SK-N-SH (cell line): ENCODE data around the gene KCNE5. TPM values are rescaled to one million over a fixed set of nuclear protein-coding genes. Genes with fewer than 3 reads are reported as not detected.
"Not testable (repeated sequence)": the region's sequence is repeated elsewhere in the genome, so short reads cannot be mapped to it uniquely, and the experiment has no call there.

Source experiments
- CTCF ChIA-PET: fragments of 300-600, 350-600 bp; formaldehyde crosslinking; extraction: SDS; loops from one replicate; lab custom pipeline; 2021; lab: Yijun Ruan, JAX
- POLR2A ChIA-PET: fragments of 350-600 bp; sonication (Branson Sonifier 250); formaldehyde crosslinking; extraction: SDS; loops from one replicate; lab custom pipeline; 2020; ENCODE audit warnings: antibody characterized with exemption, inconsistent platforms; lab: Yijun Ruan, JAX
- DNase-seq: peaks from one replicate; pipeline ENCODE4 v3.0.0; 2012
- H2AFZ ChIP-seq: fragments of 200-600 bp; sonication (generic); 2 replicates; pipeline ENCODE4 v1.8.1; 2016; ENCODE audit warnings: antibody characterized with exemption, mild to moderate bottlenecking, low read depth
- H3F3A ChIP-seq: fragments of 200-600 bp; sonication (generic); replicated peaks from 2 replicates; pipeline ENCODE3; 2016; ENCODE audit warnings: antibody characterized with exemption, mild to moderate bottlenecking; ENCODE audit not compliant: insufficient read depth
- H3K27ac ChIP-seq, 2 experiments: fragments of 200-500 bp in 1 of 2; fragments of 200-600 bp in 1 of 2; sonication (Bioruptor generic) in 1 of 2; sonication (generic), shearing (Covaris generic) in 1 of 2; 2 replicates each; pipeline versions ENCODE4 v1.5.1 to v1.6.1; 2014 to 2016; ENCODE audit warnings: low read depth in 2 of 2, inconsistent platforms in 1 of 2, low read length in 1 of 2, mild to moderate bottlenecking in 1 of 2, mixed read lengths in 1 of 2
- H3K27me3 ChIP-seq: fragments of 200-600 bp; sonication (generic), shearing (Covaris generic); 2 replicates; pipeline ENCODE4 v1.6.1; 2016; ENCODE audit warnings: mixed run types; ENCODE audit not compliant: insufficient read depth
- H3K36me3 ChIP-seq, 2 experiments: fragments of 200-500 bp in 1 of 2; fragments of 200-600 bp in 1 of 2; sonication (Bioruptor generic) in 1 of 2; sonication (generic) in 1 of 2; replicated peaks in 1 of 2; 2 replicates each; pipeline versions ENCODE3 to v1.5.1; 2014 to 2016; ENCODE audit warnings: low read length in 1 of 2, mild to moderate bottlenecking in 1 of 2; ENCODE audit not compliant: insufficient read depth in 2 of 2, control insufficient read depth in 1 of 2
- H3K4me1 ChIP-seq, 2 experiments: fragments of 200-500 bp in 1 of 2; fragments of 200-600 bp in 1 of 2; sonication (Bioruptor generic) in 1 of 2; sonication (generic), shearing (Covaris generic) in 1 of 2; 2 replicates each; pipeline versions ENCODE4 v1.5.1 to v1.6.1; 2014 to 2016; ENCODE audit warnings: low read depth in 1 of 2, low read length in 1 of 2, mixed run types in 1 of 2; ENCODE audit not compliant: insufficient read depth in 2 of 2, control insufficient read depth in 1 of 2
- H3K4me2 ChIP-seq: fragments of 200-600 bp; sonication (generic), shearing (Covaris generic); 2 replicates; pipeline ENCODE4 v1.6.1; 2017; ENCODE audit warnings: mixed run types
- H3K4me3 ChIP-seq, 2 experiments: fragments of 200-500 bp in 1 of 2; fragments of 200-600 bp in 1 of 2; sonication (Bioruptor generic) in 1 of 2; sonication (generic), shearing (Covaris generic) in 1 of 2; 2 replicates each; pipeline versions ENCODE4 v1.5.1 to v1.8.1; 2014 to 2016; ENCODE audit warnings: low read depth in 2 of 2, inconsistent platforms in 1 of 2, low read length in 1 of 2, mild to moderate bottlenecking in 1 of 2, mixed read lengths in 1 of 2, moderate library complexity in 1 of 2
- H3K79me2 ChIP-seq: fragments of 200-600 bp; sonication (generic); 2 replicates; pipeline ENCODE4 v1.8.1; 2017; ENCODE audit warnings: mild to moderate bottlenecking; ENCODE audit not compliant: insufficient read depth
- H3K9ac ChIP-seq: fragments of 200-600 bp; sonication (generic); 2 replicates; pipeline ENCODE4 v1.6.1; 2017; ENCODE audit warnings: mixed run types
- H3K9me2 ChIP-seq: fragments of 200-600 bp; sonication (generic); 2 replicates; pipeline ENCODE4 v1.6.1; 2017; ENCODE audit warnings: mixed run types
- H3K9me3 ChIP-seq: fragments of 200-600 bp; sonication (generic); 2 replicates; pipeline ENCODE4 v1.6.1; 2017; ENCODE audit warnings: mixed run types, mild to moderate bottlenecking, moderate library complexity
- H4K20me1 ChIP-seq: fragments of 200-600 bp; sonication (generic); 2 replicates; pipeline ENCODE4 v1.6.1; 2017; ENCODE audit warnings: mild to moderate bottlenecking, mixed run types; ENCODE audit not compliant: insufficient read depth
- CHD2 ChIP-seq: fragments of 150-350 bp; IDR thresholded peaks from 2 replicates; pipeline ENCODE4 v1.6.1; 2018; ENCODE audit warnings: low read length; ENCODE audit not compliant: partially characterized antibody
- FOXJ3 ChIP-seq: sonication (generic); formaldehyde crosslinking; IDR thresholded peaks from 2 replicates; pipeline ENCODE4 v1.5.1; 2020; ENCODE audit warnings: mild to moderate bottlenecking, missing genetic modification reagents
- GABPA ChIP-seq: IDR thresholded peaks from 2 replicates; pipeline ENCODE4 v1.4.0; 2012; ENCODE audit warnings: low read depth, mild to moderate bottlenecking
- JUND ChIP-seq: IDR thresholded peaks from 2 replicates; pipeline ENCODE4 v1.4.0; 2012
- MEF2A ChIP-seq: IDR thresholded peaks from 2 replicates; pipeline ENCODE4 v1.4.0; 2012; ENCODE audit warnings: low read depth, borderline replicate concordance
- NFIC ChIP-seq: IDR thresholded peaks from 2 replicates; pipeline ENCODE4 v1.4.0; 2012; ENCODE audit warnings: borderline replicate concordance
- RAD21 ChIP-seq: IDR thresholded peaks from 2 replicates; pipeline ENCODE4 v1.6.1; 2012; ENCODE audit warnings: mild to moderate bottlenecking, low read length
- RCOR1 ChIP-seq: fragments of 150-350 bp; IDR thresholded peaks from 2 replicates; pipeline ENCODE4 v1.6.1; 2017; ENCODE audit warnings: antibody characterized with exemption, low read length
- RFX5 ChIP-seq: IDR thresholded peaks from 2 replicates; pipeline ENCODE4 v1.6.1; 2012; ENCODE audit warnings: mild to moderate bottlenecking, improper control_type of control experiment, low read length
- RXRA ChIP-seq: IDR thresholded peaks from 2 replicates; pipeline ENCODE4 v1.4.0; 2012; ENCODE audit warnings: low read depth, mild to moderate bottlenecking, borderline replicate concordance
- SMC3 ChIP-seq: IDR thresholded peaks from 2 replicates; pipeline ENCODE4 v1.6.1; 2012; ENCODE audit warnings: low read depth, low read length, improper control_type of control experiment
- TAF1 ChIP-seq: IDR thresholded peaks from 2 replicates; pipeline ENCODE4 v1.6.1; 2012; ENCODE audit warnings: low read depth, mild to moderate bottlenecking, low read length, moderate library complexity, borderline replicate concordance
- TCF12 ChIP-seq: IDR thresholded peaks from 2 replicates; pipeline ENCODE4 v1.4.0; 2012
- TEAD4 ChIP-seq: IDR thresholded peaks from 2 replicates; pipeline ENCODE4 v1.4.0; 2012; ENCODE audit warnings: mild to moderate bottlenecking, borderline replicate concordance; ENCODE audit not compliant: insufficient read depth
- WGBS: methylation state at CpG from one replicate; pipeline ENCODE4 v1.1.6; 2017; ENCODE audit warnings: low lambda C conversion rate; 5-methylcytosine and 5-hydroxymethylcytosine counted together
- polyA plus RNA-seq, 3 experiments: library from polyadenylated mRNA; depleted of rRNA; stranded (reverse); fragments of >200 nt; gene quantifications; 2 replicates each; pipeline ENCODE4 v1.2.3, GENCODE V29; 2012
- TF ChIP-seq, protein P1 (sequence below): IDR thresholded peaks from 2 replicates; pipeline ENCODE4 v1.4.0; 2012; ENCODE audit warnings: low read depth, borderline replicate concordance
- TF ChIP-seq, protein P2 (sequence below): fragments of 200-600 bp; sonication (generic); IDR thresholded peaks from 2 replicates; pipeline ENCODE4 v1.6.1; 2017; ENCODE audit warnings: antibody characterized with exemption, mild to moderate bottlenecking, moderate library complexity
- TF ChIP-seq, protein P3 (sequence below): IDR thresholded peaks from 2 replicates; pipeline ENCODE4 v1.4.0; 2012; ENCODE audit warnings: low read depth
- TF ChIP-seq, protein P4 (sequence below): IDR thresholded peaks from 2 replicates; pipeline ENCODE4; 2012
- TF ChIP-seq, protein P5 (sequence below): IDR thresholded peaks from 2 replicates; pipeline ENCODE4 v1.6.1; 2012; ENCODE audit warnings: mild to moderate bottlenecking, low read depth, low read length, moderate library complexity

Gene KCNE5
- polyA plus RNA-seq, 1 of the 3 experiments (the other 2 are of a cell fraction) = 0.21 TPM

DNA sequence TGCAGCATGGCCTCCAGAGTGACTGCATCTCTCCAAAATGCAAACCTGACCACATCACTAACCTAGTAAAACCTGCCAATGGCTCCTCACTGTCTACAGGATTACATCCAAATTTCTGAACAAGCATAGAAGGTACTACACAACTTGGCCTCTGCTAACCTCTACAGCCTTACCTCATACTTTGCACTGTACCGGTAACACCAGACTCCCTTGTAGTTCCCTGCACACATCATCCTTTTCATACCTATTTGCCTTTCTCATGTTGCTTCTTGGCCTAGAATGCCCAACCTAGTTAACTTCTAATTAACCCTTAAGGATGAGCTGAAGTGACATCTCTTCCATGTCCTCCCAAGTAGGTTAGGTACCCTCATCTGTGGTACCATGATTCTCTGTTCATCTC, 33.4 kb upstream of the KCNE5 start:
- 91% methylated on average over 1 of the region's 1 CpG for WGBS
- Histone ChIP-seq H3K79me2 (peaks cover 8% of the 10 kb centered on the region; the same call in 1 of the 2 replicates), H3K9ac (no peak overlapping the region), H3K27ac (no peak overlapping the region), H3K4me3 (no peak overlapping the region), H3K4me1 (no peaks in the 10 kb centered on the region), H3K27me3 (no peaks in the 10 kb centered on the region), H2AFZ (no peak overlapping the region), H3K4me2 (no peak overlapping the region), H3K36me3 (peaks cover 20 to 28% of the 10 kb centered on the region in 2 experiments), H4K20me1 (no peaks in the 10 kb centered on the region), H3F3A (no peaks in the 10 kb centered on the region), H3K9me2 (no peaks in the 10 kb centered on the region), H3K9me3 (no peaks in the 10 kb centered on the region)
- ChIA-PET CTCF (no interaction called here), POLR2A (no interaction called here)
- DNase-seq = no peak
- TF ChIP-seq, protein P1, sequence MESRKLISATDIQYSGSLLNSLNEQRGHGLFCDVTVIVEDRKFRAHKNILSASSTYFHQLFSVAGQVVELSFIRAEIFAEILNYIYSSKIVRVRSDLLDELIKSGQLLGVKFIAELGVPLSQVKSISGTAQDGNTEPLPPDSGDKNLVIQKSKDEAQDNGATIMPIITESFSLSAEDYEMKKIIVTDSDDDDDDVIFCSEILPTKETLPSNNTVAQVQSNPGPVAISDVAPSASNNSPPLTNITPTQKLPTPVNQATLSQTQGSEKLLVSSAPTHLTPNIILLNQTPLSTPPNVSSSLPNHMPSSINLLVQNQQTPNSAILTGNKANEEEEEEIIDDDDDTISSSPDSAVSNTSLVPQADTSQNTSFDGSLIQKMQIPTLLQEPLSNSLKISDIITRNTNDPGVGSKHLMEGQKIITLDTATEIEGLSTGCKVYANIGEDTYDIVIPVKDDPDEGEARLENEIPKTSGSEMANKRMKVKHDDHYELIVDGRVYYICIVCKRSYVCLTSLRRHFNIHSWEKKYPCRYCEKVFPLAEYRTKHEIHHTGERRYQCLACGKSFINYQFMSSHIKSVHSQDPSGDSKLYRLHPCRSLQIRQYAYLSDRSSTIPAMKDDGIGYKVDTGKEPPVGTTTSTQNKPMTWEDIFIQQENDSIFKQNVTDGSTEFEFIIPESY = no peak
- no peak for TF ChIP-seq TAF1
- TF ChIP-seq RFX5 = no peak
- TF ChIP-seq FOXJ3 = no peak
- TF ChIP-seq, protein P2, sequence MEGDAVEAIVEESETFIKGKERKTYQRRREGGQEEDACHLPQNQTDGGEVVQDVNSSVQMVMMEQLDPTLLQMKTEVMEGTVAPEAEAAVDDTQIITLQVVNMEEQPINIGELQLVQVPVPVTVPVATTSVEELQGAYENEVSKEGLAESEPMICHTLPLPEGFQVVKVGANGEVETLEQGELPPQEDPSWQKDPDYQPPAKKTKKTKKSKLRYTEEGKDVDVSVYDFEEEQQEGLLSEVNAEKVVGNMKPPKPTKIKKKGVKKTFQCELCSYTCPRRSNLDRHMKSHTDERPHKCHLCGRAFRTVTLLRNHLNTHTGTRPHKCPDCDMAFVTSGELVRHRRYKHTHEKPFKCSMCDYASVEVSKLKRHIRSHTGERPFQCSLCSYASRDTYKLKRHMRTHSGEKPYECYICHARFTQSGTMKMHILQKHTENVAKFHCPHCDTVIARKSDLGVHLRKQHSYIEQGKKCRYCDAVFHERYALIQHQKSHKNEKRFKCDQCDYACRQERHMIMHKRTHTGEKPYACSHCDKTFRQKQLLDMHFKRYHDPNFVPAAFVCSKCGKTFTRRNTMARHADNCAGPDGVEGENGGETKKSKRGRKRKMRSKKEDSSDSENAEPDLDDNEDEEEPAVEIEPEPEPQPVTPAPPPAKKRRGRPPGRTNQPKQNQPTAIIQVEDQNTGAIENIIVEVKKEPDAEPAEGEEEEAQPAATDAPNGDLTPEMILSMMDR = no peak
- TF ChIP-seq RXRA = no peak
- TF ChIP-seq, protein P3, sequence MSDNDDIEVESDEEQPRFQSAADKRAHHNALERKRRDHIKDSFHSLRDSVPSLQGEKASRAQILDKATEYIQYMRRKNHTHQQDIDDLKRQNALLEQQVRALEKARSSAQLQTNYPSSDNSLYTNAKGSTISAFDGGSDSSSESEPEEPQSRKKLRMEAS = no peak
- no peak for TF ChIP-seq GABPA
- no peak for TF ChIP-seq RCOR1
- no peak for TF ChIP-seq CHD2
- TF ChIP-seq RAD21 = no peak
- TF ChIP-seq, protein P4, sequence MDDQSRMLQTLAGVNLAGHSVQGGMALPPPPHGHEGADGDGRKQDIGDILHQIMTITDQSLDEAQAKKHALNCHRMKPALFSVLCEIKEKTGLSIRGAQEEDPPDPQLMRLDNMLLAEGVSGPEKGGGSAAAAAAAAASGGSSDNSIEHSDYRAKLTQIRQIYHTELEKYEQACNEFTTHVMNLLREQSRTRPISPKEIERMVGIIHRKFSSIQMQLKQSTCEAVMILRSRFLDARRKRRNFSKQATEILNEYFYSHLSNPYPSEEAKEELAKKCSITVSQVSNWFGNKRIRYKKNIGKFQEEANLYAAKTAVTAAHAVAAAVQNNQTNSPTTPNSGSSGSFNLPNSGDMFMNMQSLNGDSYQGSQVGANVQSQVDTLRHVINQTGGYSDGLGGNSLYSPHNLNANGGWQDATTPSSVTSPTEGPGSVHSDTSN = no peak
- TF ChIP-seq MEF2A = no peak
- TF ChIP-seq, protein P5, sequence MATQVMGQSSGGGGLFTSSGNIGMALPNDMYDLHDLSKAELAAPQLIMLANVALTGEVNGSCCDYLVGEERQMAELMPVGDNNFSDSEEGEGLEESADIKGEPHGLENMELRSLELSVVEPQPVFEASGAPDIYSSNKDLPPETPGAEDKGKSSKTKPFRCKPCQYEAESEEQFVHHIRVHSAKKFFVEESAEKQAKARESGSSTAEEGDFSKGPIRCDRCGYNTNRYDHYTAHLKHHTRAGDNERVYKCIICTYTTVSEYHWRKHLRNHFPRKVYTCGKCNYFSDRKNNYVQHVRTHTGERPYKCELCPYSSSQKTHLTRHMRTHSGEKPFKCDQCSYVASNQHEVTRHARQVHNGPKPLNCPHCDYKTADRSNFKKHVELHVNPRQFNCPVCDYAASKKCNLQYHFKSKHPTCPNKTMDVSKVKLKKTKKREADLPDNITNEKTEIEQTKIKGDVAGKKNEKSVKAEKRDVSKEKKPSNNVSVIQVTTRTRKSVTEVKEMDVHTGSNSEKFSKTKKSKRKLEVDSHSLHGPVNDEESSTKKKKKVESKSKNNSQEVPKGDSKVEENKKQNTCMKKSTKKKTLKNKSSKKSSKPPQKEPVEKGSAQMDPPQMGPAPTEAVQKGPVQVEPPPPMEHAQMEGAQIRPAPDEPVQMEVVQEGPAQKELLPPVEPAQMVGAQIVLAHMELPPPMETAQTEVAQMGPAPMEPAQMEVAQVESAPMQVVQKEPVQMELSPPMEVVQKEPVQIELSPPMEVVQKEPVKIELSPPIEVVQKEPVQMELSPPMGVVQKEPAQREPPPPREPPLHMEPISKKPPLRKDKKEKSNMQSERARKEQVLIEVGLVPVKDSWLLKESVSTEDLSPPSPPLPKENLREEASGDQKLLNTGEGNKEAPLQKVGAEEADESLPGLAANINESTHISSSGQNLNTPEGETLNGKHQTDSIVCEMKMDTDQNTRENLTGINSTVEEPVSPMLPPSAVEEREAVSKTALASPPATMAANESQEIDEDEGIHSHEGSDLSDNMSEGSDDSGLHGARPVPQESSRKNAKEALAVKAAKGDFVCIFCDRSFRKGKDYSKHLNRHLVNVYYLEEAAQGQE = no peak
- TF ChIP-seq SMC3 = no peak
- TF ChIP-seq NFIC = no peak
- TF ChIP-seq JUND = no peak
- TF ChIP-seq TCF12 = no peak
- TF ChIP-seq TEAD4 = no peak

DNA sequence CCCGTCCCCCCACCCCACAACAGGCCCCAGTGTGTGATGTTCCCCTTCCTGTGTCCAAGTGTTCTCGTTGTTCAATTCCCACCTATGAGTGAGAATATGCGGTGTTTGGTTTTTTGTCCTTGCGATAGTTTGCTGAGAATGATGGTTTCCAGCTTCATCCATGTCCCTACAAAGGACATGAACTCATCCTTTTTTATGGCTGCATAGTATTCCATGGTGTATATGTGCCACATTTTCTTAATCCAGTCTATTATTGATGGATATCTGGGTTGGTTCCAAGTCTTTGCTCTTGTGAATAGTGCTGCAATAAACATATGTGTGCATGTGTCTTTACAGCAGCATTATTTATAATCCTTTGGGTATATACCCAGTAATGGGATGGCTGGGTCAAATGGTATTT, 32.4 kb upstream of the KCNE5 start:
- H2AFZ ChIP-seq, DNase-seq, H3K4me3 ChIP-seq, H3K4me1 ChIP-seq, H3K9me3 ChIP-seq, H3K9ac ChIP-seq, H4K20me1 ChIP-seq, H3K4me2 ChIP-seq, H3K27me3 ChIP-seq, H3F3A ChIP-seq, POLR2A ChIA-PET, H3K79me2 ChIP-seq, CTCF ChIA-PET, H3K9me2 ChIP-seq, H3K27ac ChIP-seq: not testable (repeated sequence)
- WGBS = 71% methylated on average over 3 of the region's 4 CpGs
- H3K36me3 ChIP-seq = peaks cover 11 to 28% of the 10 kb centered on the region in 2 experiments
